HG02610 (cell line): Measurements from ENCODE around the gene DSCAM.
"Not testable (repeated sequence)": the region's sequence is repeated elsewhere in the genome, so short reads cannot be mapped to it uniquely, and the experiment has no call there.

Experiments
- ATAC-seq: cut with Tn5 transposase; IDR thresholded peaks from one replicate; pipeline ENCODE4 v1.9.1; 2021; ENCODE audit warnings: mild to moderate bottlenecking, moderate library complexity; ENCODE audit not compliant: unreplicated experiment

Gene DSCAM

GRCh38 chr21:40270047-40270446, 576.9 kb downstream of the DSCAM start:
- no peak for ATAC-seq

GRCh38 chr21:40269239-40269638, 577.7 kb downstream of the DSCAM start:
- no peak for ATAC-seq

GRCh38 chr21:40258456-40258855, 588.5 kb downstream of the DSCAM start:
- ATAC-seq = not testable (repeated sequence)

- no peak for ATAC-seq
These were observed 589.6 kb downstream of the DSCAM start for GRCh38 chr21:40257342-40257741.

- no peak for ATAC-seq
These were observed 591.2 kb downstream of the DSCAM start for GRCh38 chr21:40255518-40256444.

GRCh38 chr21:40254540-40255465, 592.2 kb downstream of the DSCAM start:
- no peak for ATAC-seq

GRCh38 chr21:40253112-40253511, 593.8 kb downstream of the DSCAM start:
- ATAC-seq = no peak

GRCh38 chr21:40250514-40251294, 596.3 kb downstream of the DSCAM start:
- no peak for ATAC-seq

- ATAC-seq = no peak
These were observed 602.0 kb downstream of the DSCAM start for GRCh38 chr21:40244981-40245380.

- ATAC-seq = no peak
These were observed 603.3 kb downstream of the DSCAM start for GRCh38 chr21:40243685-40244084.

GRCh38 chr21:40242586-40243265, 604.2 kb downstream of the DSCAM start:
- no peak for ATAC-seq

- no peak for ATAC-seq
These were observed 611.4 kb downstream of the DSCAM start for GRCh38 chr21:40235528-40235927.

GRCh38 chr21:40231979-40232378, 615.0 kb downstream of the DSCAM start:
- ATAC-seq = no peak

GRCh38 chr21:40227096-40227495, 619.9 kb downstream of the DSCAM start:
- ATAC-seq = no peak

GRCh38 chr21:40215941-40216340, 631.0 kb downstream of the DSCAM start:
- no peak for ATAC-seq

- no peak for ATAC-seq
These were observed 636.7 kb downstream of the DSCAM start for GRCh38 chr21:40210251-40210650.

GRCh38 chr21:40208948-40209345, 638.0 kb downstream of the DSCAM start:
- no peak for ATAC-seq

- ATAC-seq = no peak
These were observed 638.6 kb downstream of the DSCAM start for GRCh38 chr21:40208206-40208947.

GRCh38 chr21:40200946-40201345, 646.0 kb downstream of the DSCAM start:
- ATAC-seq = no peak

GRCh38 chr21:40200126-40200525, 646.8 kb downstream of the DSCAM start:
- no peak for ATAC-seq
